ENCODE results near the gene GAB2. TPM values are rescaled to one million over a fixed set of nuclear protein-coding genes. Genes with fewer than 3 reads are reported as not detected.

Gene GAB2
- total and polyA plus RNA-seq, 2 of the 4 experiments (the other 2 are of a cell fraction), result 3.3 to 5.9 TPM

GRCh38 chr11:78221396-78222315 is 196.0 kb downstream of the GAB2 start (continued):
- TF ChIP-seq BHLHE40 (IDR thresholded peaks at IDR 0.05; ENCODE audit: low read depth, low read length) (no peak), CHD1 (IDR thresholded peaks at IDR 0.05; ENCODE audit: low read depth, low read length) (no peak)

GRCh38 chr11:78220218-78221157 is 197.1 kb downstream of the GAB2 start:
- H2BK15ac ChIP-seq (ENCODE audit: low read depth, low read length), result no peak overlapping the region
- no peak overlapping the region for H3K14ac ChIP-seq (replicated peaks; ENCODE audit: low read depth, low read length)
- H2BK20ac ChIP-seq (ENCODE audit: low read depth, low read length), result no peak overlapping the region
- H3K36me3 ChIP-seq (ENCODE audit: control insufficient read depth, insufficient read depth, low read length), result peaks cover 74% of the 10 kb centered on the region
- POLR2A ChIA-PET (ENCODE audit: unreplicated experiment), result no interaction called here
- H4K5ac ChIP-seq (ENCODE audit: low read depth, low read length), result no peak overlapping the region
- H2AFZ ChIP-seq (replicated peaks; ENCODE audit: low read length, poor library complexity), result no peak overlapping the region
- intact Hi-C loops (cut with micrococcal nuclease) (no loop called here), in situ Hi-C loops (cut with MboI; ENCODE audit: low sequenced_read_pairs) (loop anchor here (10.0 kb wide), 1 partner anchor 344 kb away; no protein-coding TSS in a partner anchor), dilution Hi-C loops (cut with HindIII; ENCODE audit: low sequenced_read_pairs, unreplicated experiment) (no loop called here)
- CTCF ChIA-PET, result no interaction called here
- peaks cover 0 to 8% of the 10 kb centered on the region in 2 experiments; a peak in 1 of 4 replicates for H3K79me1 ChIP-seq (ENCODE audit: low read depth in 1 of 2, low read length in 2 of 2)
- peaks cover 3% of the 10 kb centered on the region; the same call in 1 of the 2 replicates for H4K20me1 ChIP-seq (ENCODE audit: insufficient read depth, low read length)
- H2AK9ac ChIP-seq (replicated peaks; ENCODE audit: low read depth, low read length, poor library complexity), result no peak overlapping the region
- H3K18ac ChIP-seq (ENCODE audit: low read depth, low read length), result no peak overlapping the region
- H3K9me1 ChIP-seq (ENCODE audit: insufficient read depth, low read length), result peaks cover 19% of the 10 kb centered on the region; the same call in 1 of the 2 replicates
- no peak overlapping the region for H3K56ac ChIP-seq (ENCODE audit: extremely low read depth, insufficient read depth, low read length)
- 95% methylated on average over 4 of the region's 14 CpGs; no CpG with 5 or more reads in 1 of the 2 experiments for WGBS, 2 experiments (ENCODE audit: extremely low coverage in 2 of 2, insufficient read length in 1 of 2)
- no peak overlapping the region for H3K4ac ChIP-seq (ENCODE audit: low read depth, low read length)
- no peaks in the 10 kb centered on the region for H3K4me1 ChIP-seq (ENCODE audit: control insufficient read depth, insufficient read depth, low read length)
- no peaks in the 10 kb centered on the region for H3K27me3 ChIP-seq (ENCODE audit: control insufficient read depth, insufficient read depth, low read length)
- H3K9ac ChIP-seq (ENCODE audit: low read depth, low read length), result no peak overlapping the region
- H2BK120ac ChIP-seq (ENCODE audit: low read depth, low read length), result no peak overlapping the region
- ATAC-seq (ENCODE audit: low read depth) (no peak), DNase-seq (no peak)
- H4K91ac ChIP-seq (ENCODE audit: insufficient read depth, low read depth, low read length), result no peak overlapping the region
- H2AK5ac ChIP-seq (ENCODE audit: low read depth, low read length), result no peak overlapping the region
- no peak overlapping the region for H3K4me3 ChIP-seq (ENCODE audit: insufficient read depth, low read depth, low read length)
- no peaks in the 10 kb centered on the region for H3K9me3 ChIP-seq (ENCODE audit: control insufficient read depth, insufficient read depth, low read length)
- no peak overlapping the region for H2BK5ac ChIP-seq (ENCODE audit: low read depth, low read length, poor library complexity, severe bottlenecking)
- H3K23ac ChIP-seq (ENCODE audit: low read depth, low read length), result no peak overlapping the region
- H3K4me2 ChIP-seq (ENCODE audit: low read depth, low read length), result no peak overlapping the region
- H3K27ac ChIP-seq (ENCODE audit: insufficient read depth, low read length), result no peak overlapping the region
- TF ChIP-seq NFE2L2 (IDR thresholded peaks at IDR 0.05; ENCODE audit: low read depth, low read length) (no peak), RAD21 (IDR thresholded peaks at IDR 0.05; ENCODE audit: low read length) (no peak)
- BruUV-seq (replicated peaks), result no TSS peak
- no peak overlapping the region for H4K8ac ChIP-seq (ENCODE audit: low read depth in 2 of 2, low read length in 2 of 2)

All from IMR-90 (cell line).